AG10803 (cell line): ENCODE results near the gene ABCE1.

Experiments
- DNase-seq: peaks from one replicate; pipeline ENCODE4 v3.0.0; 2010; ENCODE audit warnings: low read depth
- H3K4me3 ChIP-seq: 2 replicates; pipeline ENCODE4 v1.5.1; 2011; ENCODE audit warnings: mild to moderate bottlenecking, low read length, control low read depth
- TF ChIP-seq, protein P1 (sequence below): conservative IDR thresholded peaks from 2 replicates; pipeline ENCODE4 v1.5.1; 2011; ENCODE audit warnings: mild to moderate bottlenecking, low read length, control low read depth, inconsistent platforms

Gene ABCE1

GRCh38 chr4:145102619-145103018 is 4.5 kb downstream of the ABCE1 start:
- H3K4me3 ChIP-seq = no peak overlapping the region
- DNase-seq = no peak
- TF ChIP-seq, protein P1, sequence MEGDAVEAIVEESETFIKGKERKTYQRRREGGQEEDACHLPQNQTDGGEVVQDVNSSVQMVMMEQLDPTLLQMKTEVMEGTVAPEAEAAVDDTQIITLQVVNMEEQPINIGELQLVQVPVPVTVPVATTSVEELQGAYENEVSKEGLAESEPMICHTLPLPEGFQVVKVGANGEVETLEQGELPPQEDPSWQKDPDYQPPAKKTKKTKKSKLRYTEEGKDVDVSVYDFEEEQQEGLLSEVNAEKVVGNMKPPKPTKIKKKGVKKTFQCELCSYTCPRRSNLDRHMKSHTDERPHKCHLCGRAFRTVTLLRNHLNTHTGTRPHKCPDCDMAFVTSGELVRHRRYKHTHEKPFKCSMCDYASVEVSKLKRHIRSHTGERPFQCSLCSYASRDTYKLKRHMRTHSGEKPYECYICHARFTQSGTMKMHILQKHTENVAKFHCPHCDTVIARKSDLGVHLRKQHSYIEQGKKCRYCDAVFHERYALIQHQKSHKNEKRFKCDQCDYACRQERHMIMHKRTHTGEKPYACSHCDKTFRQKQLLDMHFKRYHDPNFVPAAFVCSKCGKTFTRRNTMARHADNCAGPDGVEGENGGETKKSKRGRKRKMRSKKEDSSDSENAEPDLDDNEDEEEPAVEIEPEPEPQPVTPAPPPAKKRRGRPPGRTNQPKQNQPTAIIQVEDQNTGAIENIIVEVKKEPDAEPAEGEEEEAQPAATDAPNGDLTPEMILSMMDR = no peak

DNA sequence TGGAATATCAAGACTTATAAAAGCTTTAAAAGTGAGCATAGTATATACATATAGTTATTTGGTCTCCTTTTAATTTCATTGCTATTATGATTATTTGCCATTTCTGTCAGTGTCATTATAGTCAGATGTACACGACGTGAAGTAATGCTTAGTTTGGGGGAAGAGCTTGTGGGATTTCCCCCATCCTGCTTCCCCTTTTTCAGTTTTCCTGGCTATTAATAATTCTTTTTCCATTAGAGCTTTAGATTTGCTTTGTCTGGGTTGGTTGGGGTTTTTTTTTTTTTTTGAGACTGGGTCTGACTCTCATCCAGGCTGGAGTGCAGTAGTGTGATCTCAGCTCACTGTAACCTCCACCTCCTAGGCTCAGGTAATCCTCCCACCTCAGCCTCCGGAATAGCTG is 5.4 kb downstream of the ABCE1 start:
- H3K4me3 ChIP-seq = no peak overlapping the region
- TF ChIP-seq, protein P1 = no peak
- no peak for DNase-seq

DNA sequence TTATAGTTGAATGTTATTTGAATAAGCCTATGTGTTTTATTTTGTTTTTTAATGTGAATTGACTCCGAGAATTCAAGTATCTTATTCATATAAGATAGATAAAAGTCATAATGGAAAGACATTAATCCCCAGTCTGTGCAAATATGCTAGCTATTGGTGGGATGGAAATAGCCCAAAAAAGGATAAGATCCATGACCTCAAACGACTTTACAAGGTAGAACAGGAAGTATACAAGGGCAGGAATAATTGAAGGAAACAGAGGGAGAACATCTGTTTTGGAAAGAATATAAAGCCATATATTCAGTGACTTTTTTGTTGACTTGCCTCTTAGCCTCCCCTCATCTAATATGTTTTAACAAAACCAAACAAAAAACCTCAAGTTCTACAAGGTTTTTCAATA is 9.0 kb downstream of the ABCE1 start:
- TF ChIP-seq, protein P1 = no peak
- no peak overlapping the region for H3K4me3 ChIP-seq
- no peak for DNase-seq

DNA sequence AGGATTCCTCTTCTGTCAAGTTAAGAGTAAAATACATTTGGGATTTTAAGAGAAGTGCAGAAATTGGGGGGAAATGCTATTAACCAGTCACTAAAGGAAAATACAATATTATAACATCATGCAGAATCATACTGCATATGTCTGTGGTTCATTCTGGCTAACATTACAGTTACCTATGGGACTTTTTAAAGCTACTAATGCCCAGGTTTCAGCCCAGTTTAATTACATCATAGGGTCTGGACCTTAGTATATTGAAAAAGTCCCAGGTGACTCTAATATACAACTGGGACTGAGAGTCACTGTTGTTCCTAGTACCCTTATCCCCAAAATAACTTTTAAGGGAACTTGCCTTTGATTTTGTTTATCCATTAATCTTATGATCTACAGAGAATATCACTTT is 10.0 kb downstream of the ABCE1 start:
- no peak for DNase-seq
- TF ChIP-seq, protein P1 = no peak
- H3K4me3 ChIP-seq = no peak overlapping the region

- DNase-seq = no peak
- TF ChIP-seq, protein P1 = no peak
- H3K4me3 ChIP-seq = no peak overlapping the region
These were observed 27.3 kb downstream of the ABCE1 start for GRCh38 chr4:145125396-145125795.

- DNase-seq = no peak
- TF ChIP-seq, protein P1 = no peak
- no peak overlapping the region for H3K4me3 ChIP-seq
These were observed 32.0 kb downstream of the ABCE1 start for GRCh38 chr4:145130130-145130529.

- H3K4me3 ChIP-seq = no peak overlapping the region; the same call in 1 of the 2 replicates
- peak; percentile 99 for DNase-seq
- TF ChIP-seq, protein P1 = no peak
These were observed 32.8 kb downstream of the ABCE1 start for GRCh38 chr4:145130788-145131399.
